Adrenal gland (tissue), 5 donors: ENCODE measurements around the gene SYNE1.
"Not testable (repeated sequence)": the region's sequence is repeated elsewhere in the genome, so short reads cannot be mapped to it uniquely, and the experiment has no call there.

Source experiments
- CTCF ChIP-seq, 6 experiments: fragments of 450-650 bp in 4 of 6; fragments of 200-600 bp in 2 of 6; sonication (generic) in 1 of 6; IDR thresholded peaks; 1 replicate in 5 of 6; 2 replicates in 1 of 6; pipeline versions ENCODE4 v1.5.1 to v1.8.0; 2016 to 2021; ENCODE audit warnings: antibody characterized with exemption in 6 of 6, mild to moderate bottlenecking in 2 of 6, moderate library complexity in 1 of 6
- POLR2A ChIP-seq, 2 donors: fragments of 450-650 bp; IDR thresholded peaks; one replicate each; pipeline ENCODE4 v1.6.1; 2017; ENCODE audit warnings: antibody characterized with exemption in 2 of 2, mild to moderate bottlenecking in 2 of 2, moderate library complexity in 1 of 2
- donor health status: DM: no; HTN: no; CAD: no.

DNA sequence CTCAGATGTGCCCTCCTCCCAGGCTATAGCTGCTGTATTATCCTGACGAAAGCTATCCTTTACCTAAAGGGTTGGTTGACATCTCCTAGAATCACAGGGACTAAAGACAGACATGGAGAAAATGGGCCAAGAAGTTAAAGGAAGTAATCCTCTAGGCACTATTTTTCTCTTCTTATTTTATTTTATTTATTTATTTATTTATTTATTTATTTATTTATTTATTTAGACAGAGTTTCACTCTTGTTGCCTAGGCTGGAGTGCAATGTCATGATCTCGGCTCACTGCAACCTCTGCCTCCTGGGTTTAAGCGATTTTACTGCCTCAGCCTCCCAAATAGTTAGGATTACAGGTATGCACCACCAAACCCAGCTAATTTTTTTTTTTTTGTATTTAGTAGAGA is 309.0 kb downstream of the SYNE1 start:
- TF ChIP-seq POLR2A, CTCF (IDR thresholded peaks at IDR 0.05): not testable (repeated sequence)
